Measurements from ENCODE around the gene TAPBPL. TPM values are rescaled to one million over a fixed set of nuclear protein-coding genes. Genes with fewer than 3 reads are reported as not detected.
"Not testable (repeated sequence)": the region's sequence is repeated elsewhere in the genome, so short reads cannot be mapped to it uniquely, and the experiment has no call there.

TAPBPL gene, protein sequence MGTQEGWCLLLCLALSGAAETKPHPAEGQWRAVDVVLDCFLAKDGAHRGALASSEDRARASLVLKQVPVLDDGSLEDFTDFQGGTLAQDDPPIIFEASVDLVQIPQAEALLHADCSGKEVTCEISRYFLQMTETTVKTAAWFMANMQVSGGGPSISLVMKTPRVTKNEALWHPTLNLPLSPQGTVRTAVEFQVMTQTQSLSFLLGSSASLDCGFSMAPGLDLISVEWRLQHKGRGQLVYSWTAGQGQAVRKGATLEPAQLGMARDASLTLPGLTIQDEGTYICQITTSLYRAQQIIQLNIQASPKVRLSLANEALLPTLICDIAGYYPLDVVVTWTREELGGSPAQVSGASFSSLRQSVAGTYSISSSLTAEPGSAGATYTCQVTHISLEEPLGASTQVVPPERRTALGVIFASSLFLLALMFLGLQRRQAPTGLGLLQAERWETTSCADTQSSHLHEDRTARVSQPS
- 17.2 TPM for total RNA-seq
- long read RNA-seq, transcript TAPBPL-201 (7 exons, 1,741 nt): major isoform, 19 of 29 reads
- long read RNA-seq, partial matches to known transcripts: 2 of 29 reads
- long read RNA-seq, other reads (novel, unspliced or antisense): 7 of 29 reads

DNA sequence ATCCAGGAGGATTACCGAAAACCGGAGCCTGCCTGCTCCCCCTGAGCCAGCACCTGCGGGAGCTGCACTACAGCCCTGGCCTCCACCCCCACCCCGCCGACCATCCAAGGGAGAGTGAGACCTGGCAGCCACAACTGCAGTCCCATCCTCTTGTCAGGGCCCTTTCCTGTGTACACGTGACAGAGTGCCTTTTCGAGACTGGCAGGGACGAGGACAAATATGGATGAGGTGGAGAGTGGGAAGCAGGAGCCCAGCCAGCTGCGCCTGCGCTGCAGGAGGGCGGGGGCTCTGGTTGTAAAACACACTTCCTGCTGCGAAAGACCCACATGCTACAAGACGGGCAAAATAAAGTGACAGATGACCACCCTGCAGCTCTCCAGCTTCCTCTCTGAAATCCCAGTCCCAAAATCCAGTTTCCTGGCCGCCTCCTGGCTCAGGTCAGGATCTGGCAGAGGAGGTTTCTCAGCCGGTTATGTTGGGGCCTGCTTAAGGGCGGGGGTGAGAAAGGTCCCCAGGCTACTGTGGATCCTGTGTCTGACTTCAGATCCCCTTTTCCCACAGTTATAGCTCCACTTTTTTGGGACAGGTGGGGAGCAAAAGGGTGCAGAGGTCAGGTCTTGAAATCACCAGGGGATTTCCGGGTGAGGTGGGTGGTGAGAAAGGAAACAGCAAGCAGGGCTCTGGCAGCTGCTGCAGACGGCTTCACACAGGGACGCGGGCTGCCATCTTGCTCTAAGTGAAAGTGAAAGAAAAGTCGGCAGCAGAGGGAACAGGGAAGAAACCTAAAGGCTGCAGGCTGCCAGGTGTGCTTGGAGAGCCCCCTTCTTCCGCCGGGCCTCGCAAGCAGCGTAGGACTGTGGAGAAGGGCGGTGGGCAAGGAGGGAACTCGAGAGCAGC is at the start of gene TAPBPL:
TAPBPL (plus strand) TSS at position 695 of the 897 bp plus-strand sequence. CDS start 207 bp downstream, outside the sequence.
- peak; percentile 92 for DNase-seq (ENCODE audit: low spot score)
- intact Hi-C loops (cut with DNase I): loop anchor here (2.0 to 5.0 kb wide), 2 partner anchors 41 to 114 kb away; partner anchors contain the start of gene MRPL51

DNA sequence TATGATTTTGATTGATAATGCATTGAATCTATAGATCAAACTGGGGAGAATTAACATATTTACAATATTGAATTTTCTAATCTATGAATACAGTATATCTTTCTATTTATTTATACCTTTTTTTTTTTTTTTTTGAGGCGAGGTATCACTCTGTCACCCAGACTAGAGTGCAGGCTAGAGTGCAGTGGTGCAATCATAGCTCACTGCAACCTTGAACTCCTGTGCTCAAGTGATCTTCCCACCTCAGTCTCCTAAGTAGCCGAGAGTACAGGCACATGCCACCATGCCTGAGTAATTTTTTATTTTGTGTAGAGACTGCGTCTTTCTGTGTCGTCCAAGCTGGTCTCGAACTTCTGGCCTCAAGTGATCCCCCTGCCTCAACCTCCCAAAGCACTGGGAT is 47.5 kb upstream of the TAPBPL start:
- DNase-seq (ENCODE audit: low spot score): no peak
- intact Hi-C loops (cut with DNase I): no loop called here

DNA sequence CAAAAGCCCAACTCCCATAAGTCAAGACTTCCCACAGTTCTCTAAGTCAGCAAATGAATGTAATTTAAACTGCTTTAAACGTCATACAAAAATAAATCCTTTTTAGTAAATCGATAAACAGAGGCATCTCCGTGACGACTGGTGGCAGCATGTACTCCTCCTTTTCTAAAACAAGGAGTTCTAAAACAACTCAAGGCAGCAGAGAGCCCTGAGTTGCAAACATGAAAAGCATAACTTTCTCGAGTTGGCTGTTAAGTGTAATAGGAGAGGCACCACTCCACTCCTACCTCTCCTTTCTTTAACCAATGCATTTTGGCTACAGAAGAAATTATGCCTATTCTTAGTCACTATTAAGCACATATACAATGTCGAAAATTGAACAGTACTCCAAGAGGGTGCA is 45.9 kb upstream of the TAPBPL start:
- no peak for DNase-seq (ENCODE audit: low spot score)

DNA sequence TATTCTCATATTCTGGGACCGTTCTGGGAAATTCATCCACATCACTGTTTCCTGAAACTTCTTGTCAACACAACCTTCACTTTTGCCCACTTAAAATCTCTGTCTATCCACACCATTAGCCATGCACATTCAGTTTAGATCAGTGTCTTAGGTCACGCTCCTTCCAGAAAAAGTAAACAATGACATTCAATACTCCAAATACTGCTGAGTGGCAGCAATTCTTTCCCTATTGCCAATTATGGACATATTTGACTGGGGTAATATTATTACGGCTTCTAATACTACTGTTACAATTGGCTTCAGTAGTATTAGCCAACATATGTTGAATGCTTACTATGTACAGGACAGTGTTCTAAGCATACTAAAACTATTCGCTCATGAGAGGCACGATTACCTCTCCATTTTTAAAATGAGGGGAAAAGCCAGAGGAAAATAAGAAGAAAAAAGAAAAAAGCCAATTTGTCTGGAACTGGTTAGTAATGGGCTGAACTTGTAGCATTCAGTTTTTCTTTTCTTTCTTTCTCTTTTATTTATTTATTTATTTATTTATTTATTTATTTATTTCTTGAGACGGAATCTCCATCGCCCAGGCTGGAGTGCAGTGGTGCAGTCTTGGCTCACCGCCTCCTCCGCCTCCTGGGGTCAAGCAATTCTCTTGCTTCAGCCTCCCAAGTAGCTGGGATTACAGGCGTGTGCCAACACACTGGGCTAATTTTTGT is 44.4 kb upstream of the TAPBPL start:
- intact Hi-C loops (cut with DNase I): no loop called here

More for the DNA sequence above, 45.9 kb upstream of the TAPBPL start:
- intact Hi-C loops (cut with DNase I): no loop called here

DNA sequence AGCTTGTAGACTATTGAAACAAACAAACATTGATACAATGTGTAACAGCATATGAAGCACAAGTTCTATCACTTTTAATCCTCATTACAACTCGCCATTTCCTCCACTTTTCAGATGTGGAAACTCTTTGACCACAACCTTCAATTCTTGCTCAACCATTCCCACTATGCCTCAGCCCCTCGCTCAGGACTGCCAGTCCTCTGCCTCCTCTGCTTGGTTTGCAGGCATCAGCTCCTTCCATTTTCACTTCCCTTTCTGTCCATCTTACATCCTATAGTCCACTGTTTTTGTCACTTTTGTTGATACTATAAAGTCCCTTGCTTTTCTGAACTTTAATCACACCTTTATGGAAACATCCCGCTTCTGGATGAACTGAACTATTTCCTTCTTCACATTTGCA is 35.2 kb upstream of the TAPBPL start:
- intact Hi-C loops (cut with DNase I): no loop called here
- no peak for DNase-seq (ENCODE audit: low spot score)

More for the DNA sequence above, 44.4 kb upstream of the TAPBPL start:
- DNase-seq (ENCODE audit: low spot score): no peak

DNA sequence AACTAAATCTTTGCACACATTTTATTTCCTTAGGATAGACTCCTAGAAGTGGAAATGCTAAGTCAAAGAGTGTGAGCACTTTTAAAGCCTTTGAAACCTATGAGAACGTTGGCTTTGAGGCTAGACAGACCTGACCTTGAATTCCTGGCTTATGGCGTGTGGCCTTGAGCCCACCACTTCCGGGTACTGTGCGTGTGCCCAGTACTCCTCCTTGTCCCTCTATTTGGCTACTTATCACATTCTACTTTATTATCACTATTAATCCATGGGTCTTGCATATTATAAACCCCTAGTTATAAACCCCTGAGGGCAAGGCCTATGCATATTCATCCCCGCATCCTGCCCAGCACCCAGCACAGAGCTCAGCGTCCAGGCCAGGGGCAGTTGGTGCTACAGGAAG is 33.0 kb upstream of the TAPBPL start:
- no peak for DNase-seq (ENCODE audit: low spot score)
- intact Hi-C loops (cut with DNase I): no loop called here

DNA sequence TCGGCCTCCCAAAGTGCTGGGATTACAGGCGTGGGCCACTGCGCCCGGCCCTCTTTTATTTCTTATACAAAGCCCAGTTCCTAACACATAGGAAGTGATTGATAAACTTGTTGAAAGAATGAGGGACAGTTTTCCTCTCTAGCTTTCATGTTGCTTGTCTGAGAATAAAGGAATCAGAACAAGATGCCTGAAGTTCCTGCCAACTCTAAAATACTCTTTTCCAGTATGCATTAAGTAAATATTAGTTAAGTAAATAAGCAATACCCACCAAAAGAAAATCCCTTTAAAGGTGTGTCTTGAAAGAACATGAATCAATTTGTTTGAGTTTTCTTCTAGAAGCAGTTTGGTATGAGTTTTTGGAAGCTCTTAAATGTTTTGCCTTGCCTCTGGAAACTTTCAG is 31.5 kb upstream of the TAPBPL start:
- intact Hi-C loops (cut with DNase I): loop anchor here (5.0 kb wide), 1 partner anchor 132 kb away; no protein-coding TSS in a partner anchor
- no peak for DNase-seq (ENCODE audit: low spot score)

DNA sequence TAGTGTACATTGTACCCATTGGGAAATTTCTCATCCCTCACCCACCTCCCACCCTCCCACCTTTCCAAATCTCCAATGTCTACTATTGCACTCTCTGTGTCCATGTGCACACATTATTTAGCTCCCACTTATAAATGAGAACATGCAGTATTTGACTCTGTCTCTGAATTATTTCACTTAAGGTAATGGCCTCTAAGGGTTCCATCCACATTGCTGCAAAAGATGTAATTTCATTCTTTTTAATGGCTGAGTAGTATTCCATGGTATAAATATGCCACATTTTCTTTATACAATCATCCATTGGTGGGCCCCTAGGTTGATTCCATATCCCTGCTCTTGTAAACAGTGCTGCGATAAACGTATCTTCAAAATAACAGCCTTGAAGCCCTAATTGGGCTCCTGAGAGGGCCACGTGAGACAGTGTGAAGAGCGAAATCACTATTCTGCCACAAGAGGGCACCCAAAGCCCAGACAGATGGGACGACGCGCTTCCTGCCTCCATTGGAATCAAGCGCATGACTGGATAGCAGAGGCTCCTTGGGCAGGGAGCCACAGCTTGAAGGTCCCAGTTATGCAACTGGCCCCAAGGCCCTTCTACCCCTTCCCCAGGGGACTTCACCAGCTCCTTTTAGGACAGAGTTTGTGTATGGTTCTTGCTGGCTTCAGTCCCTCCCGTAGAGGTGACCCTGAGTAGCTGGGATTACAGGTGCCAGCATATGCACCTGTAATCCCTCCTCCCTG is 28.4 kb upstream of the TAPBPL start:
- peak; percentile 91 for DNase-seq (ENCODE audit: low spot score)
- intact Hi-C loops (cut with DNase I): loop anchor here (1.0 to 5.0 kb wide), 4 partner anchors 41 to 129 kb away; no protein-coding TSS in a partner anchor

DNA sequence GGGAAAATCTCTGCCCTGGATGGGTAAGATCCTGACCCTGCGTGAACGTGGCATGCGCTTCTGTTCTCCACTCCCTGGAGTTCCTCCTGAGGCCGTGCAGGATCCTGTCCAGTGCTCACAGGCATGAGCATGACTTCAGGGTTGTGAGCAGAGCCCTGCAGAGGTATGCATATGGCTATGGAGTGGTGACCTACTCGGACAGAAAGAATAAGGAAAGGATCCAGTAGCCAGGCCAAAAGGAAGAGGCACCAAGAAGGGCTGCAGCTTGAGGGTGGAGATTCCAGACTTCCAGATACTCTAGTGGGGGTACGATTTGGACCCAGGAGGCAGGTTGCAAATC is 27.9 kb upstream of the TAPBPL start:
- intact Hi-C loops (cut with DNase I): loop anchor here (5.0 kb wide), 1 partner anchor 128 kb away; no protein-coding TSS in a partner anchor
- DNase-seq (ENCODE audit: low spot score): no peak

DNA sequence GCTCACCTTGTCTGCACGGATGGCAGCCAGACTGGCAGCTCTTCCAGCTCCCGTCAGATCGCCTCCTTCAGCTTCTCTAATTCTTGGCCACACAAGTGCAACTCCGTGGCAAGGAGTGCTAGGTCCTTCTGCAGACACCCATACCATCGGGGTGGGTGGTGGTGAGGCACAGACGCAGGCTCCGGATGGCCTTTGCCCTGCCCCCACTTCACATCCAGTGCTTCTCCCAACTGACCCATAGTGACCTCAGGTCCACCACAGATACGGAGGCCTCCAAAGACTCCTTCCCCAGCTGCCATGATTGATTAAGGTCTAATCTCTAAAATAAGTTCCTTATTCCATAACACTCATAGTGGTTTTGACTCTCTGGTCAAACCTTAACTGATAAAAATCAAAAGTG is 27.0 kb upstream of the TAPBPL start:
- no peak for DNase-seq (ENCODE audit: low spot score)
- intact Hi-C loops (cut with DNase I): loop anchor here (5.0 kb wide), 1 partner anchor 127 kb away; no protein-coding TSS in a partner anchor

DNA sequence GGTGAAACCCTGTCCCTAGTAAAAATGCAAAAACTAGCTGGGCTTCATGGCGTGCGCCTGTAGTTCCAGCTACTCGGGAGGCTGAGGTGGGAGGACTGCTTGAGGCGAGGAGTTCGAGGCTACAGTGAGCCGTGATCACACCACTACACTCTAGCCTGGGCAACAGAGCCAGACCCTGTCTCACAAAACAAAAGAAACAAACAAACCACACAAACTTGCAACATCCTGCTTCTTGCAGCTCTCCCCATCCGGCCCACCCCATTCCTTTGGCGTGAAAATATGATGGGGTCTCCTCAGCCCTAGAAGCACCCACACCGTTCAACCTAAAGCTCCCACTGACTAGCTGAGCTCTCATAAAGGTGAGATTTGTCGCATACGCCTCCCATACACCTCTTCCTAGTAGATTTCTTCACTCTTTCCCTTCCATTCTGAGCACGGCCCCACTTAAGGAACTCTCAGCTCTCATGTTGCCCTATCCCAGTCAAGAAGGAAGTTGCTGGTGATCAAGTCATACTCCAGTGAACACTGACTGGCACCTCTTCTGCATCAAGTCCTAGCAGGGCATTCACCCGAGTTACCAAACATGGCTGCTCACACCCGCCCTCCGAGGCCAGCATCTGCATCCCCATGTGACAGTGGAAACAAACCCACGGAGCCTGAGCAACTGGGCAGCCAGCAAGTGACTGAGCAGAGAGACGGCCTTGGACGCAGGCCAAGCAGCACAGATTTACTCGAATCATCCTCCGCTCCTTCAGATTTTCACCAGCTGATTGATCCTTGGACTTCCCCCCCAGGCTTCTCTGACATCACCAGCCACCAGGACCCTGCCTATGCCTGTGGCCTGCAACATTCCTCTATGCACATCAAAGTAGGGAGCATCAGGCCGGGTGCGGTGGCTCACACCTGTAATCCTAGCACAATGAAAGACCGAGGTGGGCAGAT is 26.0 kb upstream of the TAPBPL start:
- DNase-seq (ENCODE audit: low spot score): no peak
- intact Hi-C loops (cut with DNase I): no loop called here

DNA sequence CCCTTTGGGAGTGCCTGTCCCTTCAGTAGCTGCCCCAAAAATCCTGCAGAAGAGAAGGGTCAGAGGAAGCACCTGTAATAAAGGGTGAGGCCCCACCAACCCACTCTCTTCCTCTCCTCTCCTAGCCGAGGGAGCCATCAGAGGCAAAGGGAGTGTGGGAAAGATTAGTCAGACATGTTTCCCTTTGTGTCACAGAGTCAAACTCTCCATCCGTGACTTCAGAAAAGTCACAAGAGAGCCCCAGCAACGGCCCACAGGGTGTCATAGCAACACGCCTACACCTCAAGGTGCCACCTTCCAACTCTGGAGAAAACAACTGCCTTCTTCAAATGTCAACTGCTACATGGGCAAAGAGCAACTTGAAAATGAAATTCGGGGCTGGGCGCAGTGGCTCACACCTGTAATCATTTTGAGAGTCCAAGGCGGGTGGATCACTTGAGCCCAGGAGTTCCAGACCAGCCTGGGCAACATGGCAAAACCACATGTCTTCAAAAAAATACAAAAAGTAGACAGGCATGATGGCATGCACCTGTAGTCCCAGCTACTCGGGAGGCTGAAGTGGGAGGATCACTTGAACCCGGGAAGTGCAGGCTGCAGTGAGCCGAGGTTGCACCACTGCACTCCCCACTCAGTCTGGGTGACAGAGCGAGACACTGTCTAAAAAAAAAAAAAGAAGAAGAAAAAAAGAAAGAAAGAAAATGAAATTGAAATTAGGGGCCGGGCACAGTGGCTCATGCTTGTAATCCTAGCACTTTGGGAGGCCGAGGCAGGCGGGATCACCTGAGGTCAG is 24.8 kb upstream of the TAPBPL start:
- intact Hi-C loops (cut with DNase I): no loop called here
- DNase-seq (ENCODE audit: low spot score): no peak

DNA sequence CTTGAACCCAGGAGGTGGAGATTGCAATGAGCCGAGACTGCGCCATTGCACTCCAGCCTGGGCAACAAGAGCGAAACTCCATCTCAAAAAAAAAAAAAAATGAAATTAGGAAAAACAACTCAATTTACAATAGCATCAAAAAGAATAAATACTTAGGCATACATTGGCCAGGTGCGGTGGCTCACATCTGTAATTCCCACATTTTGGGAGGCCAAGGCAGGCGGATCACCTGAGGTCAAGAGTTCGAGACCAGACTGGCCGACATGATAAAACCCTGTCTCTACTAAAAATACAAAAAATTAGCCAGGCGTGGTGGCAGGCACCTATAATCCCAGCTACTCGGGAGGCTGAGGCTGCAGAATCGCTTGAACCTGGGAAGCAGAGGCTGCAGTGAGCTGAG is 24.0 kb upstream of the TAPBPL start:
- intact Hi-C loops (cut with DNase I); DNase-seq (ENCODE audit: low spot score): not testable (repeated sequence)

DNA sequence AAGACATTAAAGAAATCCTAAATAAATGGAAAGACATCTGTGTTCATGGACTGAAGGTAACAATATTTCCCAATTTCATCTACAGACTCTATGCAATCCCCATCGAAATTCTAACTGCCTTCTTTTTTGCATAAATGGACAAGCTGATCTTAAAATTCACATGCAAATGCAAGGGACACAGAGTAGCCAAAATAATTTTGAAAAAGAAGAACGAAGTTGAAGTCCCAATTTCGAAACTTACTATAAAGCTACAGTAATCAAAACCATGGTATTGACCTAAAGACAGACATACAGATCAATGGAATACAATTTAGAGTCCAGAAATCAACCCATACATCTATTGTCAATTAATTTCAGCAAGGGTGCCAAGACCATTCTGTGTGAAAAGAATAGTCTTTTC is 23.5 kb upstream of the TAPBPL start:
- no peak for DNase-seq (ENCODE audit: low spot score)
- intact Hi-C loops (cut with DNase I): no loop called here

DNA sequence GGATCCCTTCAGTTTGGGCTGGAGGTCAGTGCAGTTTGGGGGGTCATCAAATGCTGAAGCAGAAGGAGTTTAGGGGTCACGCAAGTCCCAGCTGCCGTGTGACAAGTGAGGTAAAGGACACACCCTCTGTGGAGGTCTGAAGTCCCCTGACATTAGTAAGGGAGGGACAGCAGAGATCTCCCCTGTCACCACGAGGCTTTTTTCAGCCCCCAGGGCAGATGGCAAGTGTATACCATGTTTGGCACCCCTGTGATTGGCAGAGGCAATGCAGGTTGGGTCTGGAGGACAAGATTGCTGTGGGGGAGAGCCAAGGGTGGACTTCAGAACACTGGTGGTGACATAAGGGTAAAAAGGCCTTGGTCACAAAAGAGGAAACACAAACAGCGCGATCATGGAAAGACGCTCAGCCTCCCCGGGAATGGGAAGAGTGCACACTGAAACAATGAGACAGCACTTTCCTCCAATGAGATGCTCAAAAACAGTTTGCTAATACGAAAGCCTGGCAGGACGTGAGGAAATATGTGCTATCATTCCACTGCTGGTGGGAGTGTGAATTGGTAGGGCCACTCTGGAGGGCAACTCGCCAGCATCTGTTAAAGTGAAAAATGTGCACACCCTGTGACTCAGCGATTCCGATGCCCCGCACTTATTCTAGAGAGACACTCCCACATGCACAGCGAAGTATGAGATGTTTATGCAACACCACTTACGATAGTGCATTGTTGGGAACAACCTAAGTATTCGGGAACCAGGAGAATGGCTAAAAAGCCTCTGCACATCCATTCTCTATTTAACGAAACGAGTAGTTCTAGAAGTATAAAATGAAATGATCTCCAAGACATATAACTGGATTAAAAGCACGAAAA is 21.5 kb upstream of the TAPBPL start:
- intact Hi-C loops (cut with DNase I): no loop called here

DNA sequence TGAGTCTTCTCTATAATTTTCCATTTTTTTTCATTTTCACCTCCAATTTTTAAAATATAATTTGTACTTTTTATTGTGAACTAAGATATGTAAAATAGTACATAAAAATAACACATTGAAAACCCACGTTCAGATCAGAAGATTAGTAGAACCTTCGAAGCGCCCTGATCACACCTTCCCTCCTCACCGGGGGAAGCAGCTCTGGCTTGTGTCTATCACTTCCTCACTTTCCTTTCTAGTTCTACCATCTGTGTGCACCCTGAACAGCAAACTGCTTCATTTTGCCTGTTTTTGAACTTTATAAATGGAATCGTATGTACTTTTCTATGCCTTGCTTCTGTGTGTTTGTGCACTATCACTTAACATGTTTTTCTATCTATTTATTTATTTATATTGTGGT is 18.9 kb upstream of the TAPBPL start:
- intact Hi-C loops (cut with DNase I): no loop called here
- no peak for DNase-seq (ENCODE audit: low spot score)

More for the DNA sequence above, 21.5 kb upstream of the TAPBPL start:
- peak; percentile 82 for DNase-seq (ENCODE audit: low spot score)
